Bronchial epithelial cell (primary cell): ENCODE measurements around the gene CHCHD10. TPM values are rescaled to one million over a fixed set of nuclear protein-coding genes. Genes with fewer than 3 reads are reported as not detected.

Experiments used
- DNase-seq: peaks from one replicate; pipeline ENCODE4 v3.0.0-alpha.2; 2010; ENCODE audit warnings: low read depth
- FAIRE-seq: peaks from 2 replicates; lab custom pipeline; 2011; peaks lifted over from hg19 to GRCh38; lab: Jason Lieb, UNC
- H3K27me3 ChIP-seq: 2 replicates; pipeline ENCODE4 v1.5.1; 2011; ENCODE audit warnings: low read length; ENCODE audit not compliant: control insufficient read depth, insufficient read depth
- H3K36me3 ChIP-seq: 2 replicates; pipeline ENCODE4 v1.5.1; 2011; ENCODE audit warnings: low read length; ENCODE audit not compliant: control insufficient read depth, insufficient read depth
- H3K4me3 ChIP-seq: 2 replicates; pipeline ENCODE4 v1.5.1; 2011; ENCODE audit warnings: mild to moderate bottlenecking, low read depth, low read length, control low read depth
- total RNA-seq: library from RNA; depleted of rRNA; stranded (reverse); fragments of >200 nt; gene quantifications from 2 replicates; pipeline ENCODE4 v1.2.1, GENCODE V29; 2014
- TF ChIP-seq, protein P1 (sequence below): IDR thresholded peaks from 2 replicates; pipeline ENCODE4 v1.5.1; 2011; ENCODE audit warnings: mild to moderate bottlenecking, moderate library complexity, low read length, control low read depth, inconsistent platforms; ENCODE audit not compliant: insufficient read depth, severe bottlenecking

Gene CHCHD10
- total RNA-seq, 1 donor from 2014 or later = 4.5 TPM

DNA sequence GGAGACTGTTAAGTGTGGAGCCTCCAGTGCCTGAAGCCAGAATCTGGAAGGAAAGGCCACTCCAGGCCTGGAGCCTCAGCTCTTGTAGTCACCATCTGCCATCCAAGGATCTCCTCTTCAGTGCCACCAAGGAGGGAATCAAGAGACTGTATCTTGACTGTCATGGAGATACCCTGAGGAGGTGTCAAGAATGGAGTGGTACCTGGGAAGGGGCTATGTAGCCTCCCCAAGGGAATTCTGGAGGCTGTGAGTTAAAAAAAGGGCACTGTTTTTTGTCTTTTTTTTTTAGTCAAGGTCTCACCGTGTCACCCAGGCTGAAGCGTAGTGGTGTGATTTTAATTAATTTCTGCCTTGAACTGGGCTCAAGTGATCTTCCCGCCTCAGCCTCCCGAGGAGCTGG is 8.2 kb downstream of the CHCHD10 start:
- TF ChIP-seq, protein P1, sequence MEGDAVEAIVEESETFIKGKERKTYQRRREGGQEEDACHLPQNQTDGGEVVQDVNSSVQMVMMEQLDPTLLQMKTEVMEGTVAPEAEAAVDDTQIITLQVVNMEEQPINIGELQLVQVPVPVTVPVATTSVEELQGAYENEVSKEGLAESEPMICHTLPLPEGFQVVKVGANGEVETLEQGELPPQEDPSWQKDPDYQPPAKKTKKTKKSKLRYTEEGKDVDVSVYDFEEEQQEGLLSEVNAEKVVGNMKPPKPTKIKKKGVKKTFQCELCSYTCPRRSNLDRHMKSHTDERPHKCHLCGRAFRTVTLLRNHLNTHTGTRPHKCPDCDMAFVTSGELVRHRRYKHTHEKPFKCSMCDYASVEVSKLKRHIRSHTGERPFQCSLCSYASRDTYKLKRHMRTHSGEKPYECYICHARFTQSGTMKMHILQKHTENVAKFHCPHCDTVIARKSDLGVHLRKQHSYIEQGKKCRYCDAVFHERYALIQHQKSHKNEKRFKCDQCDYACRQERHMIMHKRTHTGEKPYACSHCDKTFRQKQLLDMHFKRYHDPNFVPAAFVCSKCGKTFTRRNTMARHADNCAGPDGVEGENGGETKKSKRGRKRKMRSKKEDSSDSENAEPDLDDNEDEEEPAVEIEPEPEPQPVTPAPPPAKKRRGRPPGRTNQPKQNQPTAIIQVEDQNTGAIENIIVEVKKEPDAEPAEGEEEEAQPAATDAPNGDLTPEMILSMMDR = no peak
- no peak overlapping the region for H3K4me3 ChIP-seq
- no peak for FAIRE-seq

DNA sequence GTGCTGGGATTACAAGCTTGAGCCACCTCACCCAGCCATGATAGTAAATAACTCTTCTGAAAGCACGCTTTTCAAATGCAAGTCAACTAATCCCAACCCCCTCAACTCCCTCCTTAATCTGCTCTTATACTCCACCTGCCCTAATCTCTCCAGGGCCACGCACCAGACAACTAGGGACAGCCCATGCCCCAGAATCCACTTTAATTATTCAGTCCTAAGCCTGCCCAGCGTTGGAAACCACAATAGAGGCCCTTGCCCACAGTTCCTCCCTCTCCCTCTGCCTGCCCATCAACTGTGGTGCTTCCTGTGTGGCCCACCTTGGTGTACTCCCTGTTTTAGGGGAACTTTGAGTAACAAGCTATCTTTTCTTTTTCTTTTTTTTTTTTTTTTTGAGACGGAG is 10.9 kb downstream of the CHCHD10 start:
- FAIRE-seq = no peak
- no peaks in the 10 kb centered on the region for H3K27me3 ChIP-seq
- H3K36me3 ChIP-seq = no peaks in the 10 kb centered on the region
- TF ChIP-seq, protein P1 = no peak
- DNase-seq = no peak
- H3K4me3 ChIP-seq = no peak overlapping the region

More for the DNA sequence above, 8.2 kb downstream of the CHCHD10 start:
- DNase-seq = no peak
- H3K36me3 ChIP-seq = no peaks in the 10 kb centered on the region
- no peaks in the 10 kb centered on the region for H3K27me3 ChIP-seq

DNA sequence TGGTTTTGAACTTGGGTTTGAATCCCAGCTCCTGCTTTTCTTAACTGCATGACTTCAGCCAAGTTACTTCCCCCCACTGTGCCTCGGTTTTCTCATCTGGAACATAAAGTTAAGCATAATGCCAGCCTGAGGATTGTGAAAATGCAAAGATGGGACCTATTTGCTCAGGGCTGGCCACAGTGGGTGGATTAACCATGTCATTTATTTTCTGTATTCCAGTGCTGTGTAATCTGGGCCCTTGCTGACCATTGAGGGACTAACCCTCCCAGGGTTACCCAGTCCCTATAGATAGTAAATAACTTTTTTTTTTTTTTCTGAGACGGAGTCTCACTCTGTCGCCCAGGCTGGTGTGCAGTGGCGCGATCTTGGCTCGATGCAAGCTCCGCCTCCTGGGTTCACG is 12.1 kb downstream of the CHCHD10 start:
- FAIRE-seq = no peak
- no peaks in the 10 kb centered on the region for H3K27me3 ChIP-seq
- TF ChIP-seq, protein P1 = no peak

DNA sequence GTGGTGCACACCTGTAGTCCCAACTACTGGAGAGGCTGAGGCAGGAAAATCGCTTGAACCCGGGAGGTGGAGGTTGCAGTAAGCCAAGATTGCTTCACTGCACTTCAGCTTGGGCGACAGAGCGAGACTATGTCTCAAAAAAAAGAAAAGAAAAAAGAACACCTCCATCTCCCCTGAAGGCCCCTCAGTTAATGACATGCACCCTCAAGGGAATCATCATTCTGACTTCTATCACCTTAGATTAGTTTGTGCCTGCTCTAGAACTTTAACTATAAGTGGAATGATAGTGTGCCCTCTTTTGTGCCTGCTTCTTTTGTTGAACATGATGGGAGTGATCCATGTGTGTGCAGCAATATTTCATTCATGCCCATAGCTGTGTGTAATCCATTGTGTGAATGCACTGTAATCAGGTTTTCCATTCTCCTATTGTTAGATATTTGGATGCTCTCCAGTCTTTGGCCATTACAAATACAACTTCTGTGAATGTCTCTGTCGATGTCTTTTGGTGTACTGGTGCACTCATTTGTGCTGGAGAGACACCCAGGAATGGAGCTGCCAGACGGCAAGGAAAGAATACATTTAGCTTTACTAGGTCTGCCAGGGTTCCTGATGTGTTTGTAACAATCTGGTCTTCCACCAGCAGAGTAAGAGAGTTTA is 12.7 kb downstream of the CHCHD10 start:
- H3K4me3 ChIP-seq = no peak overlapping the region
- TF ChIP-seq, protein P1 = no peak
- FAIRE-seq = no peak

More for the DNA sequence above, 12.1 kb downstream of the CHCHD10 start:
- Histone ChIP-seq H3K36me3 (no peaks in the 10 kb centered on the region), H3K4me3 (no peak overlapping the region)
- no peak for DNase-seq

DNA sequence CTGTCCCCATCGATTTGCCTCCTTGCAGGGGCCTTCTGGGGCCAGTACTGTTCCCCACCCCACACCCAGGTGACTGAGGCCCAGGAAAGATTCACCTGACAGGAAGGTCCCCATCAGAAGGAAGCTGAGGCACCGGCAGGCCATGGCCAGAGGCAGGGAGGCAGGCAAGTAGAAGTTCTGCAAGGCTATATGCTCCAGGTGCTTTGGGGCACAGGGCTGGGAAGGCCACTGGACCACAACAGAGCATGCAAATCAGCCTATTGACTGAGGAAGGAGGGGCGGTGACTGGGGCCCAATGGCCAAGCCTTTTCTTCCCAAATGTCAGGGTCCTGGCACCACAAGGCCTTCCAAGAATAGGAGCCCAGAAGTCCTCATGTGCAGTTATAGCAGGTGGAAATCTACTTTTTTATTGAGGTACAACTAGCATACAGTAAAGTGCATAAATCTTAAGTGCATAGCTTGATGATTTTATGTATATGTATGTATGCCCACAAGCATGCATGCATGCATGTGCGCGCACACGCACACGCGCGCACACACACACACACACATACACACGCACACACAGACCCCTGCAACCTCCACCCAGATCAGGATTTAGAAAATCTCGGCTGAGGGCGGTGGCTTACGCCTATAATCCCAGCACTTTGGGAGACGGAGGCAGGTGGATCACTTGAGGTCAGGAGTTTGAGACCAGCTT is 13.4 kb downstream of the CHCHD10 start, which contains the start of gene VPREB3:
TSS of gene VPREB3 (minus strand) at position 206 of the 700 bp plus-strand sequence. CDS start at position 144, 62 bp downstream.
- FAIRE-seq = no peak
- Histone ChIP-seq H3K4me3 (no peak within 1 kb of the TSS), H3K36me3 (no peaks in the 10 kb centered on the region), H3K27me3 (no peaks in the 10 kb centered on the region)
- TF ChIP-seq, protein P1 = no peak
- DNase-seq = no peak

More for the DNA sequence above, 12.7 kb downstream of the CHCHD10 start:
- Histone ChIP-seq H3K36me3 (no peaks in the 10 kb centered on the region), H3K27me3 (no peaks in the 10 kb centered on the region)
- DNase-seq = no peak
